ENCODE data around the gene EME1.

DNA sequence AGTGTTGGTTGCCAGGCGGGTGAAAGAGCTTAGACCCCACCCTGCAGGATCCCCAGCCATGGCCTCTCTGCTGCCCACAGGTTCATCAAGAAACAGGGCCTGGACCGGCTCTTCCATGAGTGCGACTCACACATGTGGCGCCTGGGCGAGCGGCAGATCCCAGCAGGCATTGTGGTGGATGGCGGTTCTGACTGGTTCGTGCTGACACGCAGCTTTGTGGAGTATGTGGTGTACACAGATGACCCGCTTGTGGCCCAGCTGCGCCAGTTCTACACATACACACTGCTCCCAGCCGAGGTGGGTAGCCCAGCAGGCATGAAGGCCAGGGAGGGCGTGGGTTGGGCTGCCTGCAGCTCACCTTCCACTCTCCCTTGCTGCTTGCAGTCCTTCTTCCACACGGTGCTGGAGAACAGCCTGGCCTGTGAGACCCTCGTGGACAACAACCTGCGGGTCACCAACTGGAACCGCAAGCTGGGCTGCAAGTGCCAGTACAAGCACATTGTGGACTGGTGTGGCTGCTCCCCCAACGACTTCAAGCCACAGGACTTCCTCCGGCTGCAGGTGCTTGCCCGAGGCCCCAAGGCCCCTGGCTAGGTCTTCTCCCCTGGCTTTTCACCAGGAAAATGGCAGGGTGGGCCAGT, 17.2 kb upstream of the EME1 start:
- TF ChIP-seq, protein P1, sequence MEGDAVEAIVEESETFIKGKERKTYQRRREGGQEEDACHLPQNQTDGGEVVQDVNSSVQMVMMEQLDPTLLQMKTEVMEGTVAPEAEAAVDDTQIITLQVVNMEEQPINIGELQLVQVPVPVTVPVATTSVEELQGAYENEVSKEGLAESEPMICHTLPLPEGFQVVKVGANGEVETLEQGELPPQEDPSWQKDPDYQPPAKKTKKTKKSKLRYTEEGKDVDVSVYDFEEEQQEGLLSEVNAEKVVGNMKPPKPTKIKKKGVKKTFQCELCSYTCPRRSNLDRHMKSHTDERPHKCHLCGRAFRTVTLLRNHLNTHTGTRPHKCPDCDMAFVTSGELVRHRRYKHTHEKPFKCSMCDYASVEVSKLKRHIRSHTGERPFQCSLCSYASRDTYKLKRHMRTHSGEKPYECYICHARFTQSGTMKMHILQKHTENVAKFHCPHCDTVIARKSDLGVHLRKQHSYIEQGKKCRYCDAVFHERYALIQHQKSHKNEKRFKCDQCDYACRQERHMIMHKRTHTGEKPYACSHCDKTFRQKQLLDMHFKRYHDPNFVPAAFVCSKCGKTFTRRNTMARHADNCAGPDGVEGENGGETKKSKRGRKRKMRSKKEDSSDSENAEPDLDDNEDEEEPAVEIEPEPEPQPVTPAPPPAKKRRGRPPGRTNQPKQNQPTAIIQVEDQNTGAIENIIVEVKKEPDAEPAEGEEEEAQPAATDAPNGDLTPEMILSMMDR (IDR thresholded peaks at IDR 0.05) = no peak
- TF ChIP-seq POLR2A (IDR thresholded peaks at IDR 0.05) = no peak
